RKO (cell line): ENCODE data around the gene SLC4A2.
"Not testable (repeated sequence)": the region's sequence is repeated elsewhere in the genome, so short reads cannot be mapped to it uniquely, and the experiment has no call there.

Source experiments
- DNase-seq: peaks from one replicate; pipeline ENCODE4 v3.0.0-alpha.2; 2016; ENCODE audit warnings: low spot score

SLC4A2 gene, protein sequence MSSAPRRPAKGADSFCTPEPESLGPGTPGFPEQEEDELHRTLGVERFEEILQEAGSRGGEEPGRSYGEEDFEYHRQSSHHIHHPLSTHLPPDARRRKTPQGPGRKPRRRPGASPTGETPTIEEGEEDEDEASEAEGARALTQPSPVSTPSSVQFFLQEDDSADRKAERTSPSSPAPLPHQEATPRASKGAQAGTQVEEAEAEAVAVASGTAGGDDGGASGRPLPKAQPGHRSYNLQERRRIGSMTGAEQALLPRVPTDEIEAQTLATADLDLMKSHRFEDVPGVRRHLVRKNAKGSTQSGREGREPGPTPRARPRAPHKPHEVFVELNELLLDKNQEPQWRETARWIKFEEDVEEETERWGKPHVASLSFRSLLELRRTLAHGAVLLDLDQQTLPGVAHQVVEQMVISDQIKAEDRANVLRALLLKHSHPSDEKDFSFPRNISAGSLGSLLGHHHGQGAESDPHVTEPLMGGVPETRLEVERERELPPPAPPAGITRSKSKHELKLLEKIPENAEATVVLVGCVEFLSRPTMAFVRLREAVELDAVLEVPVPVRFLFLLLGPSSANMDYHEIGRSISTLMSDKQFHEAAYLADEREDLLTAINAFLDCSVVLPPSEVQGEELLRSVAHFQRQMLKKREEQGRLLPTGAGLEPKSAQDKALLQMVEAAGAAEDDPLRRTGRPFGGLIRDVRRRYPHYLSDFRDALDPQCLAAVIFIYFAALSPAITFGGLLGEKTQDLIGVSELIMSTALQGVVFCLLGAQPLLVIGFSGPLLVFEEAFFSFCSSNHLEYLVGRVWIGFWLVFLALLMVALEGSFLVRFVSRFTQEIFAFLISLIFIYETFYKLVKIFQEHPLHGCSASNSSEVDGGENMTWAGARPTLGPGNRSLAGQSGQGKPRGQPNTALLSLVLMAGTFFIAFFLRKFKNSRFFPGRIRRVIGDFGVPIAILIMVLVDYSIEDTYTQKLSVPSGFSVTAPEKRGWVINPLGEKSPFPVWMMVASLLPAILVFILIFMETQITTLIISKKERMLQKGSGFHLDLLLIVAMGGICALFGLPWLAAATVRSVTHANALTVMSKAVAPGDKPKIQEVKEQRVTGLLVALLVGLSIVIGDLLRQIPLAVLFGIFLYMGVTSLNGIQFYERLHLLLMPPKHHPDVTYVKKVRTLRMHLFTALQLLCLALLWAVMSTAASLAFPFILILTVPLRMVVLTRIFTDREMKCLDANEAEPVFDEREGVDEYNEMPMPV

DNA sequence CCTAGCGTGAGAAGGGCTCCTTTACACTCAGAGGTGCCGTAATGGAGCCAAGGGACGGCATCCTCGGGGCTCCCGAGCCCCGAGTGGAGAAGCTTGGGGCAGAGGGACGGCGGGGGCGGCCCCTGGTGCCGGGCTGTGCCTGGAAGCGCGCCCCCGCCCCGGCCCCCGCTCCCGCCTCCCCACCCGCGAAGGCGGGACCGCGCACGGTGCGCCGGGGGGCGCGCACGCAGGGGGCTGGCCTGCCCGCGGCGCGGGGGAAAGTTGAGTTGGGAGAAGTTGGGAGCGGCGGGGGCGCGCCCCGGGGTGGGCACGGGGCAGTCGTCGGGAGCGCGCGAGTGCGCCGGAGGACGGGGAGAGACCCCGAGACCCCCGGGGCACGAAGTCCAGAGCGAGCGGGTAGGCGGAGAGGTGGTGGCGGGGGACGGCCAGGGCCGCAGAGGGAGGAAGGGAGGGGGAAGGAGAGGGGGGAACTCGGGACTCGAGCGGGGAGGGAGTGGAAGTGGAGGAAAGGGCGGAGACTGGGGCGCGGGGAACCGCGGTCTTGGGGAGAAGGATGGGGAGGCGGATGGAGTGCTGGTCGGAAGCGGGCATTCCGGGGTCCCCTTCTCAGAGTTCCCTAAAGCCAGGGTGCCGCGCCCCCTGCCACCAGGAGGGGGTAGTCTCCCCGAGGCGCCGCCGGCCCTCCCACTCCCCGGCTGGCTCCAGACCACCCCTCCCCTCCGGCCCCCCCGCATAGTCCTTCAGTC is at the start of gene SLC4A2:
Gene SLC4A2, plus strand, starts transcription at position 223 of the 746 bp plus-strand sequence. CDS start 2,399 bp downstream, outside the sequence.
- DNase-seq = peak; percentile 84

DNA sequence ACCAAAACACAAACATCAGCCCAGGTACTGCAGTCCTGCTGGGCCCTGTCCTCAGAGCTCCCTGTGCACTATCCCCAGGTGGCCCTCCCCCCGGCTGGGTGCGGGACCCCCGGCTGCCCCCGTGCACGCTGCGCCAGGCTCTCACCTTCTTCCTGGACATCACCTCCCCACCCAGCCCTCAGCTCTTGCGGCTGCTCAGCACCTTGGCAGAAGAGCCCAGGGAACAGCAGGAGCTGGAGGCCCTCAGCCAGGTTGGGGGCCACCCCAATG is 49.4 kb upstream of the SLC4A2 start:
- DNase-seq = no peak

DNA sequence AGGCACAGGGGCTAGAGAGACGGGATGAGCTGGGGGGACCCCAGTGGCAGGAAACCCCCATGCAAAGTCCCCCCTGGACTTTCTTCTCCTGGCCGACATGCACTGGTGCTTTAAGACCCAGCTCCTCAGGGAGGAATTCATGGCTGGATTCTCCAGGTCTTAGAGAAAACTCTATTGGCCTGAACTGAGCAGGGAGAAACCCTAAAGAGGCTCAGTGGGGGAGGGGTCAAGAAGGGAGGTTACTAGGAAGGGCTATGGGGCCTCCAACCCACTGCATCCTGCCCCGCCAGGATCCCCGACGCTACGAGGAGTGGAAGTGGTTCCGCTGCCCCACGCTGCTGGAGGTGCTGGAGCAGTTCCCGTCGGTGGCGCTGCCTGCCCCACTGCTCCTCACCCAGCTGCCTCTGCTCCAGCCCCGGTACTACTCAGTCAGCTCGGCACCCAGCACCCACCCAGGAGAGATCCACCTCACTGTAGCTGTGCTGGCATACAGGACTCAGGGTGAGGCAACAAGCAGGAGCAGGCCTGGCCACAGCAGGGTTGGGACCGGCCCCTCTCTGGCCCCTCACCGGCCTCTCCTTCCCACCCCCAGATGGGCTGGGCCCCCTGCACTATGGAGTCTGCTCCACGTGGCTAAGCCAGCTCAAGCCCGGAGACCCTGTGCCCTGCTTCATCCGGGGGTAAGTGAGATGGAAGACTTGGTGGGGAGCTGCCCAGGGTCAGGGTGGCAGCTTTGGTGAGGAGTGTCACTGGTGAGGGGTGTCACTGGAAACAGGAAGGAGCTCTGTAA is 48.9 kb upstream of the SLC4A2 start:
- no peak for DNase-seq

GRCh38 chr7:151011097-151011409 is 48.3 kb upstream of the SLC4A2 start:
- no peak for DNase-seq

- DNase-seq = not testable (repeated sequence)
Observed at GRCh38 chr7:151011616-151012015, 47.8 kb upstream of the SLC4A2 start.

GRCh38 chr7:151012031-151012692 is 47.2 kb upstream of the SLC4A2 start:
- DNase-seq = no peak

GRCh38 chr7:151012911-151013347 is 46.5 kb upstream of the SLC4A2 start:
- no peak for DNase-seq

- DNase-seq = no peak
Observed at GRCh38 chr7:151013356-151013732, 46.0 kb upstream of the SLC4A2 start.

DNA sequence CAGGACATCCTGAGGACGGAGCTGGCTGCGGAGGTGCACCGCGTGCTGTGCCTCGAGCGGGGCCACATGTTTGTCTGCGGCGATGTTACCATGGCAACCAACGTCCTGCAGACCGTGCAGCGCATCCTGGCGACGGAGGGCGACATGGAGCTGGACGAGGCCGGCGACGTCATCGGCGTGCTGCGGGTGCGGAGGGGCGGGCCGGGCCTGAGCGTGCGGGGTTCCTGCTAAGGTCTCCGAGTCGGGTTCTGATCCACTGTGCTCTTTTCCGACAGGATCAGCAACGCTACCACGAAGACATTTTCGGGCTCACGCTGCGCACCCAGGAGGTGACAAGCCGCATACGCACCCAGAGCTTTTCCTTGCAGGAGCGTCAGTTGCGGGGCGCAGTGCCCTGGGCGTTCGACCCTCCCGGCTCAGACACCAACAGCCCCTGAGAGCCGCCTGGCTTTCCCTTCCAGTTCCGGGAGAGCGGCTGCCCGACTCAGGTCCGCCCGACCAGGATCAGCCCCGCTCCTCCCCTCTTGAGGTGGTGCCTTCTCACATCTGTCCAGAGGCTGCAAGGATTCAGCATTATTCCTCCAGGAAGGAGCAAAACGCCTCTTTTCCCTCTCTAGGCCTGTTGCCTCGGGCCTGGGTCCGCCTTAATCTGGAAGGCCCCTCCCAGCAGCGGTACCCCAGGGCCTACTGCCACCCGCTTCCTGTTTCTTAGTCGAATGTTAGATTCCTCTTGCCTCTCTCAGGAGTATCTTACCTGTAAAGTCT is 45.5 kb upstream of the SLC4A2 start:
- no peak for DNase-seq

DNA sequence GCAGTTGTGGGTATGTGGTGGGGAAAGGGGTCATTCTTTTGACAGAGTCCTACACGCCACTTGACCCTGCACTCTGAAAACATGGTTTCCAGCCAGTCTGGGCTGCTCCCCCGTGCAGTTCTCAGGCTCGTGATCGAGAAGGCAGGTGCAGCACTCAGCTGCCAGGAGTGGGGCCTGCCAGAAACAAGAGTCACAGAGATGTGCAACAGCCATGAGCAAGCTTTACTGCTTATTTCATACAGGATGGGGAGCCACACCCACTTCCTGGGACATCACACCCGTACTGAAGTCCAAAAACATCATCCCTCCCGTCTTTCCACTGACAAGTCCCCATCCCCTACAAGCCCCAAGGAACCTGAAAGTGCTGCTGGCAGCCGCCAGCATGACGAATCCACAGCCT is 44.4 kb upstream of the SLC4A2 start:
- peak; percentile 67 for DNase-seq

DNA sequence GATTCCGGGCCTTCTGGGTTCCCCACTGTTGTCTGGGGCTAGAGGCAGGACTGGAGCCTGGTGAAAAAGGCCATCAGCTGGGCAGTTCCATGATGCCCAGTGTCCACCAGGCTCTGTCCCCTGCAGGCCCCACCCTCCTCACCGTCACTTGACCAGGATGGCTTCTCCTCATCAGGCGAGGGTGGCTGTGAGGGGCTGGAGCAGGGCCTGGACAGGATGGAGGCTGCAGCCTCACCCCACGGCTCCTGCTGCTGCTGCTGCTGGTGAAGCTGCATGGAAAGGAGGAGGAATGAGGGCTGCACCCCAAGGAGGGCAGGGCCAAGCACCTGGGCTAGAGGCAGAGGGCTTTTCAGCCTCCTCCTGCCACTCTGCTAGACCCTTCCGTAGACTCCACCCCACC is 43.4 kb upstream of the SLC4A2 start:
- DNase-seq = no peak

DNA sequence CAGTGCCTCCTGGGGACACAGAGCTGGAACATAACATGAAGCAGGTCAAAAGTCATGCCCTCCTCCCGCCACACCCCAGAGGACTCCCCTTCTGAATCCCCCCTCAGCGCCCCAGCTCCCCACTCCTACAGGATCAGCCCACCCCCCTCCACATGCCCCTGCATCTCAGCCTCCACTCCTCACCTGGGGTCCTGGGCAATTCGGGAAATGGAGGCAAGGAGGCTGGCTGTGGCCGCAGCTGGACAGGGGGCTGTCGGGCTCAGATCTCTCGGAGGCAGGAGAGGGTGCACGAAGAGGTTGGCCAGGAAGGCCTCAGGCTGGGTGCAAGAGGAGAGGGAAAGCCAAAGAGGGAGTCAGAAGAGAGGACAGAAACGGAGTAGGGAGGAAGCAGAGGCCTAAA is 42.9 kb upstream of the SLC4A2 start:
- no peak for DNase-seq

DNA sequence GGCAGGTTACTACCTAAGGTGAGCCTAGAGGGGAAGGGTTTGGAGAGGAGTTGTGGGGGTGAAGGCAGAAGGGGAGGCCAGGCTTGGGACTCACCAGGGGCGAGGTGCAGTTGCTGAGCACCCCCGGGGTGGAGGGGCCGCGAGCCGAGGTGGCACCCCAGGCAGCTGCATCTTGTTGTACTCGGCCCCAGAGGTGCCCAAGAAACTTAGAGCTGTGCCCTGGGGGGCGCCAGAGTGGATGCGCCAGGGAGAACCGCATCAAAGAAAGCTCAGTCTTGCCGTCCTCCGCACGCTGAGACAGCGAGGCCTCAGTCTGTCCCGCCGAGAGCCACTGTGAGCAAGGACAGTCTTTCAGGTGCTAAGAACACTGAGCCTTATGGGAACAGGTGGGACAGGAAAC is 42.4 kb upstream of the SLC4A2 start:
- no peak for DNase-seq

DNA sequence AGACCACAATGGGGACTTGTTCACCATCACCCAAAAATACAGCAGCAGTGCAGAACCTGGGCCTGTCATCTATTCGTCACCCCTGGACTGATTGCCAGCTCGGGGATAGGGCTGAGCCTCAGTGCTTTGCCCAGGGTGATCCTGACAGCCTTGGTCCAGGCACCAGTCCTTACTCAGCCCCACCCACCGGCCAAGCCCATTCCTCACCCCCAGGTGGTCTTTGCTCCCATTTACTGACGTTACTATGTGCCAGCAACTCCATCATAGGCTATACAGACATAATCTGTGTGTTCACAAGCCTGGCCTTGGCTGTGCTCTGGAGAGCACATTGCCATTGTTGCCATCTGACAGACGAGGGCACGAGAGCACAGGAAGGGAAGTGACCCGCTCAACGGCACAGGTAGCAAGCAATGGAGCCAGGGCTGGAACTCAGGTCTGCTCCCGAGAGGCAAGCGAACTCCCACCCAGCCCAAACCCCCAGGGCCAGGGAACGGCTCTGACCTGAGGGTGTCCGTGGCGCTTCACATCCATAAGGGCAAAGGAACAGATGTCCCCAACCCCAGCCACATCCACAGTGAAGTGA is 41.9 kb upstream of the SLC4A2 start:
- no peak for DNase-seq

- peak; percentile 52 for DNase-seq
Observed at GRCh38 chr7:151017953-151018420, 41.4 kb upstream of the SLC4A2 start.

DNA sequence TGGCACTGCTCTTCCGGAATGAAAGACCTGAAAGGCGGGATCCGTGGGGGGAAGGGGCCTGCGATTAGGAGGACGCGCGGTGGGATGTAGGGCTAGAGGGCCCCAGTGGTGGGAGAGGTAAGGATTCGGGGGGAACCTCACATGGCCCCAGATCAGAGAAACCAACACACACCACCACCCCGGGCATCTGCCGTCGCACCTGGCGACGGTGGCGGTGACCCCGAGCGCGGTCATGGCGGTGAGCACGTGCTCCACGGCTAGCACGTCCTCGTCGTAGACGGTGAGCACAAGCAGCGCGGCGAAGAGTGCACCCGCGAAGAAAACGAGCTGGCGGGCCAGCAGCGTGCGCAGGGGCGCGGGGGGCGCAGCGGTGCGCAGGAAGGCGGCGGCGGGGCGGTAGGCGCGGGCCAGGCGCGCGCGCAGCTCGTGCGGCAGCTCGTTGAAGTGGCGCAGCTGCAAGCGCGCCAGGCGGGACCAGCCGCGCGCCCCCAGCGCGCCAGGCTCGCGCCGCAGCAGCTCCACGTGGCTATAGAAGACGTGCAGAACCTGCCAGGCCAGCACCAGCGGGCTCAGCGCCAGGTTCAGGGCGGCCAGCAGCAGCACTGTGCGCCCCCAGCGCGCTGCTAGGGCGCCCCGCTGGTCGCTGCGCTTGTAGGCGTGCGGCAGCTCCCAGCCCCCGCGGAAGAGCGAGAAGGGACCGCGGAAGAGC is 40.8 kb upstream of the SLC4A2 start:
- no peak for DNase-seq

- DNase-seq = no peak
Observed at GRCh38 chr7:151019130-151019447, 40.3 kb upstream of the SLC4A2 start.

- no peak for DNase-seq
Observed at GRCh38 chr7:151020231-151020630, 39.2 kb upstream of the SLC4A2 start.

DNA sequence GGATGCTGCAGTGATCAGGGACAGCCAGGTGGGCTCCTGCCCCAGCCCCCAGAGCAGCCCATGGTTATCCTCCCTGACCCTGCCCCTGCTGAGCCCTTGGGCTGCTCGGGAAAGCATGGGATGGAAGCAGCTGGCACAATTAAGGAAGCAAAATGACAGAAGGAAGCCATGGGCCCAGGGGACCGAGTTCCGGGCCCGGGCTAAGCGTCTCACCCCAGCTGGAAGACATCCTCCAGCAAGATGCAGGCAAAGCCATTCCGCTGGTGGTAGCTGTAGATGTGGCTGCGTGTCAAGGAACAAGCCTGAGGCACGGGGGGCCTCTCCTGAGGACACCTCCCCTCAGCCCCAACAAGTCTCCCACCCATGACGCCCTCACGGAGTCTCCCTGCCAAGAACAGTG is 36.2 kb upstream of the SLC4A2 start:
- DNase-seq = no peak
